ENCODE measurements around the gene RIMS3.

Gene RIMS3

GRCh38 chr1:40653851-40654537 lies 11.5 kb downstream of the RIMS3 start:
- DNase-seq (ENCODE audit: low read depth in 4 of 4, low spot score in 1 of 4) = no peak

- no peak for DNase-seq (ENCODE audit: low read depth in 4 of 4, low spot score in 1 of 4)
Observed at GRCh38 chr1:40652979-40653378, 12.5 kb downstream of the RIMS3 start.

- no peak for DNase-seq (ENCODE audit: low read depth in 4 of 4, low spot score in 1 of 4)
Observed at GRCh38 chr1:40652468-40652867, 13.0 kb downstream of the RIMS3 start.

GRCh38 chr1:40651138-40651857 lies 14.2 kb downstream of the RIMS3 start:
- no peak for DNase-seq (ENCODE audit: low read depth in 4 of 4, low spot score in 1 of 4)

GRCh38 chr1:40650075-40650474 lies 15.4 kb downstream of the RIMS3 start:
- DNase-seq (ENCODE audit: low read depth in 4 of 4, low spot score in 1 of 4) = no peak

GRCh38 chr1:40649592-40649930 lies 15.9 kb downstream of the RIMS3 start:
- no peak for DNase-seq (ENCODE audit: low read depth in 4 of 4, low spot score in 1 of 4)

GRCh38 chr1:40648928-40649591 lies 16.4 kb downstream of the RIMS3 start:
- DNase-seq (ENCODE audit: low read depth in 4 of 4, low spot score in 1 of 4) = no peak

GRCh38 chr1:40648200-40648599 lies 17.3 kb downstream of the RIMS3 start:
- DNase-seq (ENCODE audit: low read depth in 4 of 4, low spot score in 1 of 4) = no peak

GRCh38 chr1:40646315-40646714 lies 19.2 kb downstream of the RIMS3 start:
- DNase-seq (ENCODE audit: low read depth in 4 of 4, low spot score in 1 of 4) = no peak

GRCh38 chr1:40645118-40645680 lies 20.3 kb downstream of the RIMS3 start:
- no peak for DNase-seq (ENCODE audit: low read depth in 4 of 4, low spot score in 1 of 4)

- DNase-seq (ENCODE audit: low read depth in 4 of 4, low spot score in 1 of 4) = no peak
Observed at GRCh38 chr1:40641601-40642242, 23.8 kb downstream of the RIMS3 start.

GRCh38 chr1:40640314-40641076 lies 25.0 kb downstream of the RIMS3 start:
- DNase-seq (ENCODE audit: low read depth in 4 of 4, low spot score in 1 of 4) = no peak

GRCh38 chr1:40638097-40639036 lies 27.1 kb downstream of the RIMS3 start:
- no peak for DNase-seq (ENCODE audit: low read depth in 4 of 4, low spot score in 1 of 4)

GRCh38 chr1:40637470-40638007 lies 27.9 kb downstream of the RIMS3 start:
- no peak for DNase-seq (ENCODE audit: low read depth in 4 of 4, low spot score in 1 of 4)

- DNase-seq (ENCODE audit: low read depth in 4 of 4, low spot score in 1 of 4) = no peak
Observed at GRCh38 chr1:40636777-40637176, 28.7 kb downstream of the RIMS3 start.

- DNase-seq (ENCODE audit: low read depth in 4 of 4, low spot score in 1 of 4) = no peak
Observed at GRCh38 chr1:40635763-40636500, 29.6 kb downstream of the RIMS3 start.

GRCh38 chr1:40634901-40635655 lies 30.4 kb downstream of the RIMS3 start:
- DNase-seq (ENCODE audit: low read depth in 4 of 4, low spot score in 1 of 4) = no peak

GRCh38 chr1:40633931-40634376 lies 31.5 kb downstream of the RIMS3 start:
- DNase-seq (ENCODE audit: low read depth in 4 of 4, low spot score in 1 of 4) = no peak
